Sciatic nerve (tissue), 2 donors: Measurements from ENCODE around the gene C1orf185. TPM values are rescaled to one million over a fixed set of nuclear protein-coding genes. Genes with fewer than 3 reads are reported as not detected.

Experiments
- ATAC-seq: fragments of 200-7000 bp; cut with Tn5 transposase; one replicate; pipeline ENCODE4 v1.9.1; 2020; ENCODE audit warnings: mild to moderate bottlenecking, moderate library complexity
- DNase-seq: peaks from one replicate; pipeline ENCODE4 v3.0.0-alpha.2; 2020; ENCODE audit warnings: low spot score
- intact Hi-C: fragments of 100-400 bp; cut with DNase I; formaldehyde crosslinking; loops from one replicate; pipeline ENCODE4 v1.14.2; 2022
- total RNA-seq: library from RNA; stranded (reverse); fragmentation: NEBNext Ultra II Directional; extraction: Animal tissue kit (Norgen Biotek cat#: 25700); gene quantifications from one replicate; pipeline ENCODE4 v1.2.1, GENCODE V29; 2021
- donor health status: DM: no; HTN: no; CAD: no.
- donor health status: DM: no; HTN: no; CAD: no.

Gene C1orf185
- not detected for total RNA-seq

GRCh38 chr1:51101976-51102375 lies at the start of gene C1orf185:
Gene C1orf185 (plus strand): TSS chr1:51102228. CDS start chr1:51102234, 6 bp downstream.
- intact Hi-C loops: no loop called here
- no peak for ATAC-seq

DNA sequence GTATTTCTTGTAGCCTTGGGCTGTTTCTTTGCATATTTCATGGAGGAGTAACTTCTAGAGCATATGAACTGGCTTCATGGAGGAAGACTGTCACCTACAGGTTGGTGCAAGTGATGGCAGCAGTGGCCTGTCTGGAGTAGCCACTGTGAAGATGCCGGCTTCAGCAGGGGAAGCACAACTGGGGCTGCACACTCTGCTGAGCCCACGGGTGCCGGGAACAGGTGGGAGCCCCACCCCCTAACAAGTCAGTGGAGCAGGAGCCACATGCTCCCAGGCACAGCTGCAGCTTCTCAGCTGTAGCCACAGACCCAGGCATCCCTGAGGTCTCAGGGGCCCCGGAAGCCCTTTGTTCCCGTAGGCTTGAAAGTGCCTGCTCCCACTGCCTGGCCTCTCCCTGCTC lies 43.2 kb upstream of the C1orf185 start:
- ATAC-seq: no peak
- intact Hi-C loops: no loop called here
- no peak for DNase-seq

More at GRCh38 chr1:51101976-51102375, at the start of gene C1orf185:
- no peak for DNase-seq

DNA sequence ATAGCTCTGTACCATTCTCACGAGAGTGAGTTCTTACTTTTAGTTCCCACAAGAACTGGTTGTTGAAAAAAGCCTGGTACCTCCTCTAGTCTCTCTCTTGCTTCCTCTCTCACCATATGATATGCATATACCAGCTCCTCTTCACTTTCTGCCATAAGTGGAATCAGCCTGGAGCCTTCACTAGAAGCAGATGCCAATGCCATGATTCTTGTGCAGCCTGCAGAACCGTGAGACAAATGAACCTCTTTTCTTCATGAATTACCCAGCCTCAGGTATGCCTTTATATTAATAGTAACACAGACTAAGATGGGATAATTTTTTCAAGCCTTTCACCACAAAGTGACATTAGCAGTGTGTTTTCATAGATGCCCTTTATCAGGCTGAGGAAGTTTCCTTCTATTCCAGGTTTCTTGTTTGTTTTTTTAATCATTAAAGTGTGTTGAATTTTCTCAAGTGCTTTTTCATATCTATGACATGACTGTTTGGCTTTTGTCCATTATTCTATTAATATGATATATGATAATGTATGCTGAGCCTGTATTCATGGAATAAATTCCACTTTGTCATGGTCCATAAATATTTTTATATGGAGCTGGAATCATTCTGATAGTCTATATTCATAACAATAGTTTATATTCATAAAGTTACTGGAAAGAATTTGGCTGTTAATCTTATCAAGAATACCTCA lies 40.7 kb upstream of the C1orf185 start:
- DNase-seq (no peak), ATAC-seq (no peak)
- intact Hi-C loops: no loop called here

GRCh38 chr1:51063121-51063520 lies 38.9 kb upstream of the C1orf185 start:
- ATAC-seq (no peak), DNase-seq (no peak)
- intact Hi-C loops: no loop called here

- no peak for ATAC-seq
- intact Hi-C loops: no loop called here
- DNase-seq: no peak
Observed at GRCh38 chr1:51070011-51070410, 32.0 kb upstream of the C1orf185 start.

- DNase-seq (no peak), ATAC-seq (no peak)
- intact Hi-C loops: no loop called here
Observed at GRCh38 chr1:51070640-51071039, 31.4 kb upstream of the C1orf185 start.

DNA sequence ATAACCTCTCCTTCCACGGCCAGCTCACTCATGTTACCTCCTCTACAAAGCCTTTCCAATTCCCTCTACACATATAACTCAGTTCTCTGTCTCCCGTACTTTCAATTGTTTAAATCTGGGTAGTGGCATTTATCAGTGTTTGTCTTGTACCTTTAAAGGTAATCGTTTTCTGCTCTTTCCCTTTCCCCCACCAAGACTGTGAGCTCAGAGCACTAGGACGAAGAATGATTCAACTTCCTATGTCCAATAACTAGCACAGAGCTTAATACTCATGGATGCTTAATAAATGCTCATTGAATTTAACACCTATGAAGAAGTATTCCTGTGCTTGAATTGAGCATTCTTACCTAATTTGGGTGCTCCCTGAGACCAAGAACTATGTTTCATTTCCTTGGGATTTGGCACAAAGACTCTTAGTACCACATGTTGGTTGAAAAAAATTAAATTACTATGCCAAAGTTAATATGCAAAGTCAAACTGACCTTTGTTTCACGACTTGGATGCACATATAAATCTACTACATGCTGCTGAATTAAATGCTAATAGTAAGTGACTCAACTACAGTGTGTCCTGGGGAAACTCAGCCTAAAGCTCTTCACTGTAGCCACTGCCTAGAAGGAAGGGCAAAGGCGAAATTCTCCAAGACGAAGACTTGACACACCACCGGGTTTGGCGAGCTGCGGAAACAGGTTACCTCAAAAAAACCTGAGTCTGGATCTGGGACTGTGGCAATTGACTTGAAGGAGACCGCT lies 30.6 kb upstream of the C1orf185 start:
- intact Hi-C loops: no loop called here
- no peak for ATAC-seq

GRCh38 chr1:51072043-51072439 lies 30.0 kb upstream of the C1orf185 start:
- intact Hi-C loops: no loop called here
- ATAC-seq (no peak), DNase-seq (no peak)

More for the DNA sequence above, 30.6 kb upstream of the C1orf185 start:
- no peak for DNase-seq

GRCh38 chr1:51072651-51073050 lies 29.4 kb upstream of the C1orf185 start:
- DNase-seq: no peak
- ATAC-seq: no peak
- intact Hi-C loops: no loop called here

DNA sequence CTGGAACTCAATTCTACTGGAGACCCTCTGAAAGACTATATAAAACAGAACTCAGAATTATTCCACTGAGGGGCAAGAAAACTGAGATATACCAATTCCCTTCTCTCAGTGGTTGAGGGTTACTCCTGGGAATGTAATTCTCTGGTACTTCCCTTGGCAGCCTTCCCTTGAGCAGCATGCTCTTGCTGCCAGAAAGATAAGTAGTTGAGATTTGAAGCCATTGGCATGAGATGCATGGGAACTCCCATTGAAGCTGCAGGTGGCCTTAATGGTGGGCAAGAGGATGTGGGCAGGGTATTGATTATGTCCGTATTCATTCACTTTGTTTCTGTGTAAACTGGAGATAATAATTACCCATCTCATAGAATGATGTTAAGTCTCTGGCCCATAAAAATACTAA lies 28.6 kb upstream of the C1orf185 start:
- no peak for DNase-seq
- ATAC-seq: no peak
- intact Hi-C loops: no loop called here

DNA sequence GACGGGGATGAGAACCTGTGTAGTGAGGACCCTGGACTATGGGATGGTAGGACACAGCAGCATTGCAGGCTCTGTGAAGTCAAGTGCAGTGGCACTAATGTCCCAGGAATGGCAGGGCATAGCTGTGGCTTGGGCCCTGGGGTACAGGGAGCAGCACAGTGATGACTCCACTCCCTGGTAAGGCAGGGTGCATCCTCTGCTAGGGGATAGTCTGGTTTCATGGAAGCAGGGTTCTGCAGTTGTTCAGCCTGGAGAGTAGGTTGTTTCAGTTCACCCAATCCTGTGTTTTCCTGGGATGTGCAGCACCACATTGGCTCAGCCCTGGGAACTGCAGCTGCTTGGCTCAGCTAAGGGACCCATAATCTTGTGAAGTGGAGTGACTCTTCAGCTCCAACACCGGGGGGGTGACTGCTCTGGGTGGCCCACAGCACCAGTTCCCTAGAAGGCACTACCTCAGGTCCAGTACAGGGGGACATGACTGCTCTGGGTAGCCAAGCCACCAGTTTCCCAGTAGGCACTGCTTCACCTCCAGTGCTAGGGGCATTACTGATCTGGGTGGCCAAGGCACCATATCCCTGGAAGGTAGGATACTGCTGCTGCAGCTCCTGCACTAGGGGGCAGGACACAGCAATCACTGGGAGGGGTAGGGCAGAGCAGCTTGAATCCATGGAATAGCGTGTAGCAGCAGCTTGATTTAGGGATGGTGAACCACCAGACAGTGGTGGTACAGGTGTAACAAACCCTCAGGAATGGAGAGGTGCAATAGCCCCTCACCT lies 15.3 kb upstream of the C1orf185 start:
- intact Hi-C loops: no loop called here
- ATAC-seq: no peak
- no peak for DNase-seq

GRCh38 chr1:51088474-51088873 lies 13.6 kb upstream of the C1orf185 start:
- DNase-seq (no peak), ATAC-seq (no peak)
- intact Hi-C loops: no loop called here

GRCh38 chr1:51093581-51093980 lies 8.4 kb upstream of the C1orf185 start:
- intact Hi-C loops: no loop called here
- DNase-seq (no peak), ATAC-seq (no peak)

- ATAC-seq: no peak
- intact Hi-C loops: no loop called here
- DNase-seq: no peak
Observed at GRCh38 chr1:51097171-51097570, 4.9 kb upstream of the C1orf185 start.

GRCh38 chr1:51100264-51100880 lies 1.7 kb upstream of the C1orf185 start:
- intact Hi-C loops: no loop called here
- ATAC-seq (no peak), DNase-seq (no peak)

GRCh38 chr1:51114137-51114536 lies 12.1 kb downstream of the C1orf185 start:
- no peak for DNase-seq
- no peak for ATAC-seq
- intact Hi-C loops: no loop called here

DNA sequence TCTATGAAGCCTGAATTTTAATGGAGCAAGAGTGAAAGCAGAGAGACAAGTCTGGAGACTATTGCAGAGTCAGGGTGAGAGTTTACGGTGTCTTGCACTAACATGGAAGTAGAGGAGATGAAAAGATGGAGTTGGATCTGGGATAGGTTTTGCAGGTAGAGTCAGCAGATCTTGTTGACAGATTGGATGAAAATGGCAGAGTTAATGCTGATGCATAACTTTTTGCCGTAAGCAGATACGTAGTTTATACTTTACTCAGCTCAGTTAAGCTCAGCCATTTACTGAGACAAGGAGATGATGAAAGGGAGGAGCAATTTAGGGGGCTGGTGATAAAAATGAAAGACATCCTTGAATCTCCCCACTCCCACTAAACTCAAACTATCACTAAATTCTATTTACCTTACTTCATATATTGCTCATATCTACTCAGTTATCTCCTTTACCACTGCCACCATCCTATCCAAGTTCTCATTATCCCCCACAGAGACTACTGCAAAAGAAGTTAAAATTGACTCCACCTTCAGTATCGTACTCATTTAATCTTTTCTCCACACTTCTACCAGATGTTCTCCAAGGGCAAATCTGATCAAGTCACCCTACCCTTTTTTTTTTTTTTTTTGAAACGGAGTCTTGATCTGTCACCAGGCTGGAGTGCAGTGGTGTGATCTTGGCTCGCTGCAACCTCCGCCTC lies 13.8 kb downstream of the C1orf185 start:
- intact Hi-C loops: no loop called here
- DNase-seq: no peak
- ATAC-seq: no peak

- no peak for ATAC-seq
- DNase-seq: no peak
- intact Hi-C loops: no loop called here
Observed at GRCh38 chr1:51119331-51119730, 17.3 kb downstream of the C1orf185 start.

DNA sequence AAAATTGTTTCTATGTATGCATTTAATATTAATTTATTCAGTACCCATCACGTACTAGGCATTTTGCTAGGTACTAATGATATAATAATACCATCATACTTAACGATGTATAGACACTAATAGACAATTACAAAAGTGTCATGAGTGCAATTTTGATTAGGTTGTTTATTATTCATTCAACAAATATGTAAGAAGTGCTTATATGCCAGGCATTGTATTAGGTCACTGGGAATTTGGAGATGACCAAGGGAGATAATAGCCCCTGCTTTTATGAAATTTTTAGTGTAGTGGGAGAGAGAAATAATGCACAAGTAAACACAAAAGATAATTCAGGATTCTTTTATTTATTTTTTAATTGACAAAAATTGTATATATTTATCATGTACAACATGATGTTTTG lies 18.6 kb downstream of the C1orf185 start:
- intact Hi-C loops: no loop called here
- DNase-seq (no peak), ATAC-seq (no peak)
